GM21526 (cell line): ENCODE data around the gene NSD2.

Experiments used
- ATAC-seq: cut with Tn5 transposase; IDR thresholded peaks from one replicate; pipeline ENCODE4 v1.9.1; 2021; ENCODE audit warnings: moderate library complexity; ENCODE audit not compliant: unreplicated experiment, low FRiP score

NSD2 gene

DNA sequence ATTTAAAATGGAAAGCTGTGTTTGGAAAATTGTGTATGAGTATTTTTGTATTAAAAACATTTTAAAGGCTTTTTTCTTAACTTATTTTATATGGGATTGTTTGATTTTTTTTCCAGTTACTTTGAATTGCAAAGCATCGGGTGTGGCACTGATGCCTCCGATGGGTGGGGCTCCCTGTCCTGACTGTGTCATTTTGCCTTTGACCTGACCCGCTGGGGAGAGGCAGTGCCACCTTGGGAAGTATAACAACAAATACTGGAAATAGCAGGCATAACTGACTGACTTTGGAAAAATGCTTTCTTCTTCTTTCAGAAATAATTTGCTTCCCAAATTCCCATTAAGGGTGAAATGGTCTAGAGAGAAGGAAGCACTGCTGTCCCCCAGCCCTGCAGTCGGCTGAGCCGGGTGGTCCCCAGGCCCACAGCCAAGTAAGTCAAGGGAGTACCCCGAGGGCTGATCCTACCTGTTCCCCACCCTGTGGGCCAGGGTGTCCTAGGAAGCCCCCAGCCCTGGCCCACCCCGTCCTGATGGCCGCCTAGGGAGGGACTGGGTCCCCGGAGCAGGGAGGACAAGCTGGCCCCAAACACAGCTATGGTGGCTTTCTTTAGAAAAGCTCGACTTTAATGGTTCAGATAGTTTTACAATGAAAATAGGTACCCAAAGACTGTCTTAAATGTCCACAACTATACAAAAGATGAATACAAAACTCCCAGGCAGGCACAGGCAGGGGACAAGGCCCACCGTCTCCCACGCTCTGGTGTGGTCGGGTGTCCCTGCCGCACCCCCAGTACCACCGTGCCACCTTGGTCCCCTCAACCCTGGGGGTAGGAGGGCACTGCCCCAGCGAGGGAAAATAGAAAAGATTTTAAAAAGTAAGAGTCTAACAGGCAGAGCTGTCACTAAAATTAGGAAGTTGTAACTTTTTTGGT, 111.2 kb downstream of the NSD2 start:
- no peak for ATAC-seq

DNA sequence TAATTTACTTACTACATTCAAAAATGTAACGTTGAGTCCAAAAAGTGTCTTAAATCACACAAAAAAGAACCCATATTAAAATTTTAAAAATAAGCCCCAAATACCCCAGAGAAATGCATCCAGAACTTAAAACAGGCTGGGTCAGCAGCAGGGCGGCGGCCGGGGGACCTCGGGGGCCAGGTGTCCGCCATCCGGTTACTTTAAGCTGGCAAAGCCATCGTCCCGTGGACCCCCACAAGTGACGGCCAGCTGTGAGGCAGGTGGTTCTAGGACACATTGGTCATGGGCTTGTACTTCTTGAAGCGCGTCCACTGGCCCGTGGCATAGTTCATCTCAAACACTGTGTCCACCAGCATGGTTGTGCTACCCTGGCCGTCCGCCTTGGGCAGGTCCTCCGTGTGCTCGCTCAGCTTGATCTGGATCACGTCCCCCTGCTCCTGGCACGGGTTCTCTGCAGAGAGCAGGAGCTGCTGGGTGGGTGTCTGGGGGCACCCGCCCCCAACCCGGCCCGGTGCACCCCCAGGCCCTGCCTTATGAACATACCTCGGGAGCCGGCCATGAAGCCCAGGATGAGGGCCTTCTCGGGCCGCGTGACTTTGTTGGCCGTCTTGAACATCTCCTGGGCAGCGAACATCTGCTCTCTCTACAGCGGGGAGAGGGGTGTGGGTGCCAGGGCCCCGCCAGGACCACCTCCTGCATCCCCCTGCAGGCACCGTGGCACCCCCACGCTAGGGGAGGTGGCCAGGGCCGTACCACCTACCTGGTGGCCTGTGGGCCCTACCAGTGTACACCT, 112.1 kb downstream of the NSD2 start:
- no peak for ATAC-seq

DNA sequence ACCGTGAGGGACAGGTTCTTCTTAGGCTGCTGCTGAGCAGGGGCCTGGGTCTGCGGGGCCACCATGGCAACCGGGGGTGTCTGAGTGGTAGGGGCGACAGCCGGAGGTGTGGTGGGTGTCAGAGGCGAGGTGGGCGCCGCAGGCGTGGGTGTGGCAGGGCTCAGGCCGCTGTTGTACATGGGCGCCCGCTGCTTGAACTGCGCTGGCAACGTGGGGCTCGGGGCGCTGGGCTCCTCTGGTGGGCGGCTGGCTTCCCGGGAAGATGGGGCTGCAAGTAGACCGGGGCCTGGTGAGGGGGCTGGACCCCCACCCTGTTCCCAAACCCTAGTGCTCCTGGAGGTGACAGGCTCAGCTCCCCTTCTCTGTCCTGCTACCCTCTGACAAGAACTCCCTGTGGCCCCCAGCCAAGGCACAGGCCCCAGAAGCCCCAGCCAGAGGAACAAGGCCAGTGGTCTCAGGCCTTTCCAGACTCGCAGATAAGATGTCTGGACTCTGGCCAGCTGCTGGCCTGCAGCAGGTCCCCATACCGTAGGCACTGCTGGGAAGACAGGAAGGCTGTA, 112.7 kb downstream of the NSD2 start:
- no peak for ATAC-seq

DNA sequence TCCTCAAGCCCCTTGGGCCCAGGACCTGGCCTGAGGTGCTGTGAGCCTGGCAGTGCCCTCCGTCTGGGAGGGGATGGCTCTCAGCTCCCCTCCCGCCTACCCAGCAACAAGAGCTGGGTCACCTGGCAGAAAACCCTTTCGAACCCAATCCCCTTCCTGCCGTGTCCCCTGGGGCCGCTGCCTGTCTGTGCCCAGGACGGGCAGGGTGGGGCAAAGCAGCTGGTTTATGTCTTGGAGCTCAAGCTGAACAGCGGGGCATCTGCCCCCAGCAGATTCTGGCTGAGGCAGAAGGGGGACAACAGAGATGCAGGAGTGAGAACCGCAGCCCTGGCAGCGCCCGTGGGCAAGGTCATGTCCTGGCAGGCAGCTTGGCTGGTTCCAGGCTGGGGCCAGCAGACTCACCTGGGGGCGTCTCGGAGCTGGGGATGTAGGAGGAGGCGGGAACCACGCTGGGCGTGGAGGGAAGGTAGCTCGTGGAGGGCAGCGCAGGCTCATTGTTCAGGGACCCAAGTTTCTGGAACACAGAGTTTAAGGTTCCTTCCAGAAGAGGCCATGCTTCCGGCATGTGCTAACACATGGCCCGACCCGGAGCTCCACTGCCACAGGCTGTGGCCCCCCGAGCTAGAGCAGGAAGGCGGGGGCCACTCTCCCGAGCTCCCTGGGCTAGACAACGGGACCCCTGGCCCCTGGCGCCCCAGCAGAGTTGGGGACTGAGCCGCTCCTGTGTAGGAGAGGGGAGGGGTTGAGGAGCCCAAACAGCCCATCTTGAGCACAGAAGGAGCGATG, 113.4 kb downstream of the NSD2 start:
- ATAC-seq, result no peak

DNA sequence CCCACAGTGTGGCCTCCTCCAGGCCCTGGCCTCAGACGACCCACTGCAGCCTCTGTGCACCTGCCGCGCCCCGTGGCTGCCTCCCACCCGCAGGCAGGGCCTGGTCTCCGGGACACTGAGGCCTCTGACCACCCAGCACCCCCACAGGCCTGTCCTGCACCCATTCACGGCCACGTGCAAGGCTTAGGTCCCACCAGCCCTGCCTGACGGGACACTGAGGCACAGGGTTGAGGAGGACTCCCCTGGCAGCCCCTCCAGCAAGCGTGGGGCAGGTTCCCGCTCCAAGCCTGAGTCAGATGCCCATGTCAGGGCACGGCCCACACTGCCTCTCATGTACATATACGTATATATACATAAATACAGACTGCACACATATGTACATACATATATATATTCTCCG, 114.1 kb downstream of the NSD2 start:
- ATAC-seq, result no peak

DNA sequence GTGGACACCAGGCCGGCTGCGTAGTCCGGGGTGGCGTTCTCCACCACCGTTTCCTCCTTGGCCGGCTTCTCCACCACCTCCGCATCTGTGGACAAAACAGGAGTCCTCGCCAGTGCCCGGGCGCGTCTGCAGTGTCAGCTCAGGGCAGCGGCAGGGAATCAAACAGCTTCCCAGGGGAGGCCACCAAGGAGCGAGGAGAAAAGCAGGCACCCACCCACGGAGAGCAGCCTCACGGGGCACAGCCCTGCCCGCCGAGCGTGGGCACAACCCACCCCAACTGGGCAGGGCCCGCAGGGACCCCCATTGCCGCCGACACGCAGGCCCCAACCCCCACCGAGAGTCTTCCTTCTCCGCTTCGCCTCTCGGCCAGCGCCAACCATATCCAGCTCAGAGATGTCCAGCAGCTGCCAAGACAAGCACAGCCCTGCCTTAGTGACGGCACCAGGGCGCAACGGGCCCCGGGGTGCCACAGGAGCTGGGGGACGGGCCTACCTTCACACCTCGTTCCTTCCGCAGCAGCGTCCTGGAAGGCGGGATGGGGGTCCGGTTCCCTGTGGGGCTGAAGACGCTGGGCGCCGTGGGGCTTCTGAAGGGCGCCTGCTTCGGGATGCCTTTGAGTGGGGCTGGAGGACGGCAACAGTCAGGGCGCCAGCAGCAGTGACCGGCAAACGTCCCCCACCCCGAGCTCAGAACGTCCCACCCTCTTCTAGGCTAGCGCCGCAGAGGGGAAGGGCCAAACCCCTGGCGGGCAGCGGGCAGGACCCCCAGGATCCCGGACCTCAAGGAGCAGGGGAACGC, 114.8 kb downstream of the NSD2 start:
- no peak for ATAC-seq

DNA sequence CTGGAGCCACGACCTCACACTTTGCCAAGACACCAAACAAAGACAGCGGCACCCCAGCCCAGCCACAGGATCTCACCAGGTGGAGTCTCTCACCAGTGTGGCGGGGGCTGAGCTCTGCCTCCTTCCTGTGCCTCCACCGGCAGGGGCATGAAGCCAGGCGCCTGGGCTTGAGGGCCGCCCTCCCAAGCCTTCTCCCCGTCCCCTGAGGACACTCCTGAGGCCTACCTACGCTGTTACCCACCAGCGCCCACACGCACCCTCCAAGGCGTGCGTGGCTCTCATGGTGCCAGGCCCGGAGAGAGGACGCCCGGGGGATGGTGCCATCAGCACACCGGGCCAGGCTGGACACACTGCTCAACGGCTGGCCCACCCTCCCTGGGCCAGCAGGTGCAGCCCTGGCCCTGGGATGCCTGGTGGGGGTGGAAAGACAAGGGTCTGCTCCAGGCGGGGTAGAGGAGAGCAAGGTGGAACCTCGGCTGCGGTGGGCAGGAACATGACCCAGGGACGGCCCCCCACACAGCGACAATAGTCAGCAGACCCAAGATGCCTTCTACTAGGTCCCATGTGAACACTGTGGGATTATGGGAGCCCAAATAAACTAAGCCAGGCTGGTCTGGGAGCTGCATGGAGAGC, 115.5 kb downstream of the NSD2 start:
- ATAC-seq, result no peak

DNA sequence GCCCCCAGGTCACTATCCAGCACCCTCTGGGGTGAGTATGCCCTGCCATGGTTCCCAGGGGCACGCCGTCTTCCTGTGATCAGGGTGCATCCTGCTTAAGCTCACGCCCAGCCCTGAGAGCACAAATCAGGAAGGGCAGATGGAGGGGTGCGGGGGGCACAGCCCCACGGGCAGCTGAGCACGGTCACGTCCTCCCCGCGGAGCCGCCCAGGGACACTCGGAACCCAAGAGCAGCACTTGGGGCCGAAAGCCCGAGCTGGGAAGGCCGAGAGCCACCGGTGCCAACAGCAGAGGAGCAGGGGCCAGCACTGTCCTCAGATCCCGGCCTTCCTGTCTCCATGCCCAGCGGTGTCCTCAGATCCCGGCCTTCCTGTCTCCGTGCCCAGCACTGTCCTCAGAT, 116.1 kb downstream of the NSD2 start:
- no peak for ATAC-seq

DNA sequence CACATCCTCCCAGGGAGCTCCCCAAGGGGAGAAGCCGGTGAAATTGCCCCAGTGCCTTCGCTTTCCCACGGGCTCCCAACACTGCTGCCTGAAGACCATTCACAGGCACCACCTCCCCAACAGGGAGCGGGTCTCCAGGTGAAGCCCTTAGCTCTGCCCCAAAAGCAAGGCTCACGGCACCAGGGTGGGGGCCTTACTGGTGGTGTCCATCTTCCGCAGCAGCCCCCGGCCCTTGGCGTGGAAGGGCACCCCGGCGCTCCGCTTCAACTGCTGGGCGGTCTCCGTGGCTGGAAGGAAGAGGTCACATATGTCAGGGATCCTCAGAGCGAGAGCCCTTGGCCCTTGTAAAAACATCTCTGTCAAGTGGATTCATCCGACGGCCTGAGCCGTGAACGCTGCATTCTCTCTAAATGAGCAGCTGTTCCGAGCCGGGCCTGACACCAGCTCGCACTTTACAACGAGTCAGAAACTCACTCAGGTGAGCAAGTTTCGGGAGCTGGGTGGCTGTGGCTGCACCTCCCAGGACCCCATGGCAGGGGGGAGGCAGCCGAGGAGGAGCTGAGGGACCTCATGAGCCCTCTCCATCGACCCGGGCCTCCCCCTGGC, 116.6 kb downstream of the NSD2 start:
- ATAC-seq, result no peak

DNA sequence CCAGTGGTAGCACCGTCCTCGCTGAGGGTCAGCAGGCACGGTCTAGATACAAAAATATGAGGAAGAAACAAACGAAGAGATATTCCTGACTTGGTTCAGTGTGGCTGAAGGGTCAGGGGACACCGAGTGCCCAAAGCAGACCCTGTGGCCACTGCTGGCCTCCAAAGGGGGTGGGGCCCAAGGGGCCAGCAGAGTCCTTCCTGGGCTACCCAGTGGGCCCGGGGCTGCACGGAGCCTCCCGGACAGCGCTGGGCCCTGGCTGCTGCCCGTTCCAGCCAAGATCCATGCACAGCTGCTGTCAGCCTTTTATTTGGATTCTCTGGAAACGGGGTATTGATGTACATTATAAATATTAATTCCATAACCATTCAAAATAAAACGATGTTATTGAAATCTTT, 117.1 kb downstream of the NSD2 start:
- ATAC-seq, result no peak

DNA sequence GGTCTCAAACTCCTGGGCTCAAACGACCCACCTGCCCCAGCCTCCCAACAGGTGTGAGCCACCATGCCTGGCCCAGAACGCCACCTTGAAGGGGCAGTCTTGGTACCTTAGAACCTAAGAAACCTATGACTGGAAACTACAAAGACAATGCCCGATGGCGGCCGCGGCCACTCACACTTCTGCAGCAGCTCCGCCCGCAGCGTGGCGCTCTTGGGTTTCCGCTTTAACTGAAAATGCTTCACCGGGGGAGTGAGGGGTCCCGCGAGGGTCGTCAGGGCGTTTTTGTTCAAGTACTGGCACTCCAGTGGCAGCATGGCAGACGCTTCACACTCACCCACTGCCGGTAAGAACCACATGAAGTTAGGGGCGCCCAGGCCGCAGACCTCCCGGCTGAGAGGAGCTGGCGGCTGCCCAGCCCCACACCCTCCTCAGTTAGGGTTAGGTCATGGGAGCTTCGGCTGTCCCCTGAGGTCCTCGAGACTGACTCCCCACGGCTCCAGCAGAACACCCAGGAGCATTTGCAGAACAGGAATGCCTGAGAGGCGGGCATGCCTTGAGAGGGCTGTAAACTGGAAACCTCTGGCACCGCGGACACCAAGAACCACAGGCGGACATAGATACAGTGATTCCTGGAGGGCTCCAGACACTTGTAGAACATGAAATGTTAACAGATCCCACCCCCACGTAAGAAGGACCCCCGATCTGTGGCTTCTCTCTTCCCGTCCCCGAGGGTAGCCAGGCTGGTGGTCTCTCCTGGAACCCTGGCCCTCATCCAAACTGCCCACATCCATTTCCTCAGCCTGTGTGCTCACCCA, 118.5 kb downstream of the NSD2 start:
- no peak for ATAC-seq

DNA sequence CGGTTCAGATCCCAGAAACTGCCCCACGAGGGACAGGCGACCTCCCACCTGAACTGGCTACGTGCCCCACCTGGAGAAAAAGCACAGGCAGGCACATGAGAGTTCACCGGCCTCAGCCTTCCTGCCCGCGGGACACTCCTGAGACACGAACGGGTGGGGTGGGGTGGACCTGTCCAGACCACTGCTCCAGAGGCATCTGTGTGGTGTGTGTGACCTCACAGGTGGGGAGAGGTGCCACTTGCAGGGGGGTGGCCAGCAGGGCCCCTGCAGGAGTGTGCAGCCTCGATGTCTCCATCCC, 119.1 kb downstream of the NSD2 start:
- ATAC-seq, result no peak

DNA sequence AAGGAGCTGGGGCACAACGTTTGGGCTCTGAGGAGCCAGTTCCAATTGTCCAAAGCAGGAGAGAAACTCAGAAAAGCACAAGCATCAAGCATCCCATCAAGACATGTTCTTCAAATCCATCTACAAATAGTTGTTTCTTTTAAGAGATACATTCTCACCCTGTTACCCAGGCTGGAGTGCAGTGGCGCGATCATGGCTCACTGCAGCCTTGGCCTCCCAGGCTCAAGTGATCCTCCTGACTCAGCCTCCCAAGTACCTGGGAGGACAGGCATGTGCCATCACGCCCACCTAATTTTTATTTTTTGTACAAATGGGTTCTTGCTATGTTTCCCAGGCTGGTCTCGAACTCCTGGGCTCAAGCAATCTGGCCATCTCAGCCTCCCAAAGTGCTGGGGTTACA, 119.5 kb downstream of the NSD2 start:
- ATAC-seq, result no peak

DNA sequence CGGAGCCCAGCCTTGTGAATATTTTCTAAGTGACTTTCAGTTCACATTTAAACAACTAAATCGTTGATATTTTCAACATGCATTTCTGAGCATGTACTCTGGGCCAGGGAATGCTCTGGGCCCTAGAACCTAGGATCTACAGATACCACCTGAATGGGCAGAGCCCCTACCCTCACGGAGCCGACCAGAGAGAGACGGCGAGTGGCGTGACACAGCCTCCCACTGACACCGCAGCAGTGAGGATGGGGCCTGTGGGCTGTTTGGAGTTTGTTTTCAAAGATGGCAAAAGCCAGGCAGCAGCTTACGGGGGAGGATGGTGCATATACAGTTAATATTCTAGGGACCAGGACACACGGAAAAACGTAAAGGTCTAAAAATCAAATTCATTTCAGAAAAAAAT, 119.9 kb downstream of the NSD2 start:
- ATAC-seq, result no peak

DNA sequence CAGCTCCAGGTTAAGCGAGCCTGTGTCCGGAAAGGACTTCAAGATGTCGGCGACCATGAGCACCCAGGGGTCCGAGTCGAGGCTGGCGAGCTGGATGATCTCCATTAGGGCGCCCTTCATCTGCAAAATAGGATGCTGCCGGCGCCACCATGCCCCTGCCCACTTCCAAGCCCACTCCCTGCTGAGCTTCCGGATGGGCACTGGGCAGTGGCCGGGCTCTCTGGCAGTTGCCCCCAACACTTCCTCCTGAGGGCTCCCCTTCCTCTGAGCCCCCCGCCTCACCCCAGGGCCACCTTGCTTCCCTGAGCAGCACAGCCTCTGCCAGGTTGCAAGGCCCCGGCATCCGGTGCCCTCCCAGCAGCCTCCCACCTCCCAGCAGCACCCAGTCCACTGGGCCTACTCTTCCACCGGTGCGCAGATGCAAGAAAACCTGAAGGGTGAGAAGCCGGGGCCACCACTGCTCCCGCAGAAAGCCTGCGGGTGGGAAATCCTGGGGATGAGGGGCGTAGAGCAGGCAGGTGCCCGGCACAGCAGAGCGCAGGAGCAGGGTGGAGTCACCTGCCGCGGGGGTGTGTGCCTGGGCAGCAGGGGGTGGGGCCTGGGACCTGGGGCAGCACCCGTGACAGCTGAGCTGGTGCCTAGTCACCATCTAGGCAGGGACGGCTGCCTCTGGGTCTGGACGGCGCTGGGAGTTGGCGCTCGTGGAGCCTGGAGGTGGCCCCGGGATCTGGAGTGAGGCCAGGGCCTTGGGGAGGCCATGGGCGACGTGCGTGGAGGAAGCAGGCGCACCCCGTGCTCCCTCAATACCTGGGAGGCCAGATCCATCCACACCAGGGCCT, 120.6 kb downstream of the NSD2 start:
- ATAC-seq, result no peak

DNA sequence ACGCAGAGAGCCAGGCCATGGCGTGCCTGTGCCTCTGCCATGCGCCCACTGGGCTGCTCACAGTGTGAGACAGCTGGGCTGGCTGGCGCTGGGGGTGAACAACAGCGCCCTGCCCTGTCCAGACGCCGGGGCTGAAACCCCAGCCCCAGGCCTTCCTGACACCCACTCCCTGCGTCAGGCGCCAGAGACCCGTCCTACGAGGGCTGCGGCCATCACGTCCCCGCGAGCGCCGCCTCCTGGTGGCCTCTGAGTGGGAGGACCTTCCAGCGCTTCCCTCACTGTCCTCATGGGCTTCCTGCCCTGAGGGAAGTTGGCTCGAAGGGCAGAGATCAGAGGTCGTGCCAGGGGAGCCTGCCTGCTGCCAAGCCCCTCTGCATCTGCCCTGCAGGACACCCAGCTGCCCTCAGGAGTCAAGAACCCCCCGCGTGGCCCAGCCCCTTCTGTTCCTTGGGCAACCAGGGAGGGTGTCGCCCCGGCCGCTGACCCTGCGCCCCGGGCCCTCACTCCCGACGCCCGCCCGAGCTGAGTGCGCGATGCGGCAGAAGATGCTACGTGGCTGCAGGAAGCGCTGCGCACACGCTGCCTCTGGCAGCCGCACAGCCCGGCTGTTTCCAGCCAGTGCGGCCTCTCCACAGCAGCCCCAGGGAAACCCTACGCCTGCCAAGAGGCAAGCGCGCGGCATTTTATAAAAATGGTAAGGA, 121.4 kb downstream of the NSD2 start:
- no peak for ATAC-seq

DNA sequence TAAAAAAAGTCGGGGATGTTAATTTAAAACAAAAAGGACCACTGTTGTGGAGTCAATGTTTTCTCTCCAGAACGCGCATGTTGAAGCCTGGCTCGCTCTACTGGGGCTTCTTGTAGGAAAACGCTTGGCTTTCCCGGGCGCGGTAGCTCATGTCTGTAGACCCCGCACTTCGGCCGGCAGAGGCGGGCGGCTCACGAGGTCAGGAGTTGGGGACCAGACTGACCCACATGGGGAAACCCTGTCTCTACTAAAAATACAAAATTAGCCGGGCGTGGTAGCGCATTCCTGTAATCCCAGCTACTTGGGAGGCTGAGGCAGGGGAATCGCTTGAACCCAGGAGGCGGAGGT, 122.0 kb downstream of the NSD2 start:
- no peak for ATAC-seq
